Non-pigmented ciliary epithelial cell (primary cell): Measurements from ENCODE around the gene FAM219B.
"Not testable (repeated sequence)": the region's sequence is repeated elsewhere in the genome, so short reads cannot be mapped to it uniquely, and the experiment has no call there.

Experiments used
- DNase-seq: peaks from one replicate; pipeline ENCODE4 v3.0.0-alpha.2; 2010; ENCODE audit warnings: low read depth

FAM219B gene

GRCh38 chr15:74906450-74907162 is at the start of gene FAM219B:
FAM219B (minus strand) TSS chr15:74906851; CDS start chr15:74906800, 51 bp downstream.
- DNase-seq, result no peak

GRCh38 chr15:74955796-74956647 is 49.4 kb upstream of the FAM219B start:
- DNase-seq, result no peak

- DNase-seq, result no peak
Measured at GRCh38 chr15:74955017-74955416, 48.4 kb upstream of the FAM219B start.

- peak; percentile 61 for DNase-seq
Measured at GRCh38 chr15:74954515-74954914, 47.9 kb upstream of the FAM219B start.

- DNase-seq, result no peak
Measured at GRCh38 chr15:74951006-74951405, 44.4 kb upstream of the FAM219B start.

GRCh38 chr15:74950078-74950908 is 43.6 kb upstream of the FAM219B start:
- DNase-seq, result no peak

- peak; percentile 77 for DNase-seq
Measured at GRCh38 chr15:74937590-74938371, 31.1 kb upstream of the FAM219B start, which contains the start of gene COX5A. COX5A (minus strand) TSS chr15:74938073; CDS start chr15:74938014, 59 bp downstream.

- no peak for DNase-seq
Measured at GRCh38 chr15:74937272-74937589, 30.6 kb upstream of the FAM219B start.

GRCh38 chr15:74935193-74935592 is 28.5 kb upstream of the FAM219B start:
- DNase-seq, result not testable (repeated sequence)

GRCh38 chr15:74933573-74933972 is 26.9 kb upstream of the FAM219B start:
- no peak for DNase-seq

- DNase-seq, result no peak
Measured at GRCh38 chr15:74928771-74929198, 22.1 kb upstream of the FAM219B start.

- DNase-seq, result no peak
Measured at GRCh38 chr15:74924525-74924924, 17.9 kb upstream of the FAM219B start.

GRCh38 chr15:74920456-74920855 is 13.8 kb upstream of the FAM219B start:
- DNase-seq, result no peak

- DNase-seq, result no peak
Measured at GRCh38 chr15:74917676-74918075, 11.0 kb upstream of the FAM219B start.

- not testable (repeated sequence) for DNase-seq
Measured at GRCh38 chr15:74913799-74914198, 7.1 kb upstream of the FAM219B start.

GRCh38 chr15:74913041-74913440 is 6.4 kb upstream of the FAM219B start:
- no peak for DNase-seq

- no peak for DNase-seq
Measured at GRCh38 chr15:74908635-74909034, 2.0 kb upstream of the FAM219B start.

GRCh38 chr15:74907163-74907870 is 666 bp upstream of the FAM219B start:
- no peak for DNase-seq

- DNase-seq, result no peak
Measured at GRCh38 chr15:74906067-74906449, 593 bp downstream of the FAM219B start.

- DNase-seq, result no peak
Measured at GRCh38 chr15:74904190-74904805, 2.4 kb downstream of the FAM219B start.
